ENCODE measurements around the gene MAS1L.

DNA sequence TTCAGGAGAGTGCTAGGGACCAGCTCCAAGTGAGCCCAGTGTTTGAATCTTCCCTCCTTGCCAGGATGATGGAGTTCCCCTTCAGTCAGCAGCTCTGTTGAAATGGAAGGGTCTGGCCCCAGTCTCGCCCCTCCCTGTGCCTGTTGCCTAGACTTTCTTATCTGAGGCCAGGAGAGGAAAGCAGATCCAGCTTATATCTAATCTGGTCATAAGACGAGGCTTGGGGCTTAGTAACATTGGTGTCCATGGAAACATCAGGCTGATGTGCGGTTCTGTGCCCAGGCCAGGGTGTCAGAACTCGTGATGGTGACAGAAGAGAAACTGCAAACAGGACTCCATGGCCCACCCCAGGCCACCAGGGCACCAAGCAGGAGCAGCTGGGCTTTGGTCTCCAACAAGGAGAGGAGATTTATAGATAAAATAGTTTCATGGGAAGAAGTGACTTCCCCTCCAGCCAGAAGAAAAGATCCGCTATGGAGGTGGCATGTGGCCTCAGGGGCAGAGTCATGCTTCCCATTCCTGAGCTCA lies 9.8 kb downstream of the MAS1L start:
- no peak for TF ChIP-seq CTCF (IDR thresholded peaks at IDR 0.05)
- TF ChIP-seq EZH2 (IDR thresholded peaks at IDR 0.05): no peak

Measured in neural progenitor cell (in vitro differentiated cells).